H1 (cell line): ENCODE measurements around the gene SDR39U1. TPM values are rescaled to one million over a fixed set of nuclear protein-coding genes. Genes with fewer than 3 reads are reported as not detected.
A peak's percentile ranks its signal among the peaks of the same experiment; 100 is the strongest.

Experiments
- CTCF ChIA-PET: fragments of 300-600 bp; sonication (Branson Sonifier 250); formaldehyde crosslinking; loops from one replicate; lab custom pipeline; 2021; ENCODE audit not compliant: partially characterized antibody; lab: Charles Lee
- POLR2A ChIA-PET: fragments of 300-600 bp; sonication (Branson Sonifier 250); formaldehyde crosslinking; loops from one replicate; lab custom pipeline; 2021; ENCODE audit warnings: inconsistent platforms; ENCODE audit not compliant: partially characterized antibody; lab: Charles Lee
- DNase-seq, 2 experiments: peaks; one replicate each; pipeline versions ENCODE4 v3.0.0 to v3.0.0-alpha.2; 2010 to 2022; ENCODE audit warnings: low spot score in 2 of 2, low read depth in 1 of 2, mixed read lengths in 1 of 2
- FAIRE-seq: peaks from 2 replicates; lab custom pipeline; 2011; peaks lifted over from hg19 to GRCh38; lab: Jason Lieb, UNC
- H2AFZ ChIP-seq: 2 replicates; pipeline ENCODE4 v1.8.1; 2012; ENCODE audit warnings: low read length, inconsistent platforms
- H2AK5ac ChIP-seq: 2 replicates; pipeline ENCODE4 v1.6.1; 2013; ENCODE audit warnings: low read depth, low read length
- H2BK120ac ChIP-seq: replicated peaks from 2 replicates; pipeline ENCODE3; 2013; ENCODE audit warnings: low read depth, low read length, inconsistent platforms
- H2BK12ac ChIP-seq: 2 replicates; pipeline ENCODE4 v1.6.1; 2013; ENCODE audit warnings: low read depth, low read length
- H2BK15ac ChIP-seq: 2 replicates; pipeline ENCODE4 v1.6.1; 2013; ENCODE audit warnings: low read length
- H2BK20ac ChIP-seq: 2 replicates; pipeline ENCODE4 v1.6.1; 2013; ENCODE audit warnings: low read length
- H2BK5ac ChIP-seq: 2 replicates; pipeline ENCODE4 v1.6.1; 2013; ENCODE audit warnings: low read depth, low read length
- H3K14ac ChIP-seq: 2 replicates; pipeline ENCODE4 v1.6.1; 2013; ENCODE audit warnings: inconsistent platforms; ENCODE audit not compliant: insufficient read length
- H3K18ac ChIP-seq: 2 replicates; pipeline ENCODE4 v1.6.1; 2013; ENCODE audit warnings: low read length; ENCODE audit errors: extremely low read depth
- H3K23ac ChIP-seq: 2 replicates; pipeline ENCODE4 v1.6.1; 2013; ENCODE audit warnings: inconsistent platforms; ENCODE audit not compliant: insufficient read length
- H3K23me2 ChIP-seq: 2 replicates; pipeline ENCODE4 v1.6.1; 2013; ENCODE audit warnings: low read depth, low read length
- H3K27ac ChIP-seq: 2 replicates; pipeline ENCODE4 v1.6.1; 2011; ENCODE audit warnings: low read depth, low read length, inconsistent platforms
- H3K27me3 ChIP-seq, 4 experiments: replicated peaks in 1 of 4; 1 replicate in 1 of 4; 2 replicates in 3 of 4; pipeline versions ENCODE4 v1.6.1 to v1.8.1; 2011 to 2013; ENCODE audit warnings: low read length in 3 of 4, mild to moderate bottlenecking in 3 of 4, inconsistent platforms in 2 of 4, mixed read lengths in 2 of 4, moderate library complexity in 1 of 4; ENCODE audit not compliant: control insufficient read depth in 3 of 4, insufficient read depth in 3 of 4; ENCODE audit errors: extremely low read depth in 1 of 4
- H3K36me3 ChIP-seq, 4 experiments: 2 replicates each; pipeline versions ENCODE4 v1.6.1 to v1.8.1; 2011 to 2013; ENCODE audit warnings: mild to moderate bottlenecking in 4 of 4, low read length in 3 of 4, moderate library complexity in 2 of 4, control low read depth in 1 of 4, inconsistent platforms in 1 of 4; ENCODE audit not compliant: insufficient read depth in 4 of 4, control insufficient read depth in 2 of 4
- H3K4ac ChIP-seq: replicated peaks from 2 replicates; pipeline ENCODE3; 2013; ENCODE audit warnings: low read length, low read depth, mixed read lengths, inconsistent platforms; ENCODE audit not compliant: insufficient read length
- H3K4me1 ChIP-seq, 4 experiments: replicated peaks in 1 of 4; 1 replicate in 1 of 4; 2 replicates in 3 of 4; pipeline versions ENCODE4 v1.6.1 to v1.8.1; 2011 to 2013; ENCODE audit warnings: low read length in 3 of 4, inconsistent platforms in 2 of 4, mixed read lengths in 1 of 4; ENCODE audit not compliant: insufficient read depth in 4 of 4, control insufficient read depth in 3 of 4
- H3K4me2 ChIP-seq, 2 experiments: 2 replicates each; pipeline versions ENCODE4 v1.6.1 to v1.8.1; 2011 to 2013; ENCODE audit warnings: low read depth in 2 of 2, low read length in 2 of 2, control low read depth in 1 of 2, inconsistent platforms in 1 of 2, mild to moderate bottlenecking in 1 of 2; ENCODE audit not compliant: insufficient read depth in 1 of 2
- H3K4me3 ChIP-seq, 4 experiments: fragments of 200-600, 300-600 bp in 1 of 4; sonication (generic), shearing (Covaris generic), sonication (Bioruptor Twin) in 1 of 4; 2 replicates each; pipeline versions ENCODE4 v1.5.1 to v1.8.1; 2011 to 2016; ENCODE audit warnings: low read length in 4 of 4, low read depth in 3 of 4, control low read depth in 2 of 4, inconsistent platforms in 2 of 4, mild to moderate bottlenecking in 2 of 4, mixed read lengths in 1 of 4, moderate library complexity in 1 of 4; ENCODE audit not compliant: insufficient read depth in 2 of 4; ENCODE audit errors: extremely low read depth in 1 of 4
- H3K56ac ChIP-seq: replicated peaks from 2 replicates; pipeline ENCODE3; 2013; ENCODE audit warnings: low read depth, mild to moderate bottlenecking, mixed read lengths, low read length, inconsistent platforms; ENCODE audit not compliant: insufficient read length
- H3K79me1 ChIP-seq: 2 replicates; pipeline ENCODE4 v1.6.1; 2013; ENCODE audit warnings: low read depth, low read length, control low read depth
- H3K79me2 ChIP-seq, 2 experiments: 2 replicates each; pipeline versions ENCODE4 v1.6.1 to v1.8.1; 2012 to 2013; ENCODE audit warnings: low read length in 2 of 2, mild to moderate bottlenecking in 2 of 2, inconsistent platforms in 1 of 2; ENCODE audit not compliant: insufficient read depth in 2 of 2, control insufficient read depth in 1 of 2
- H3K9ac ChIP-seq, 4 experiments: replicated peaks in 1 of 4; 1 replicate in 1 of 4; 2 replicates in 3 of 4; pipeline versions ENCODE4 v1.6.1 to v1.8.1; 2011 to 2013; ENCODE audit warnings: low read depth in 3 of 4, low read length in 3 of 4, control low read depth in 2 of 4, mild to moderate bottlenecking in 2 of 4, moderate library complexity in 2 of 4, inconsistent platforms in 1 of 4; ENCODE audit errors: extremely low read depth in 1 of 4
- H3K9me3 ChIP-seq, 2 experiments: 2 replicates each; pipeline versions ENCODE4 v1.6.1 to v1.8.1; 2012 to 2013; ENCODE audit warnings: mild to moderate bottlenecking in 2 of 2, moderate library complexity in 2 of 2, control low read depth in 1 of 2, inconsistent platforms in 1 of 2, low read depth in 1 of 2, low read length in 1 of 2, mixed read lengths in 1 of 2; ENCODE audit not compliant: insufficient read depth in 2 of 2
- H4K20me1 ChIP-seq, 2 experiments: replicated peaks in 1 of 2; 2 replicates each; pipeline versions ENCODE3 to v1.8.1; 2011 to 2013; ENCODE audit warnings: inconsistent platforms in 2 of 2, low read length in 2 of 2, mild to moderate bottlenecking in 1 of 2; ENCODE audit not compliant: insufficient read depth in 2 of 2, control insufficient read depth in 1 of 2
- H4K5ac ChIP-seq: 2 replicates; pipeline ENCODE4 v1.6.1; 2013; ENCODE audit warnings: low read length, low read depth, mixed read lengths, inconsistent platforms; ENCODE audit not compliant: insufficient read length
- H4K8ac ChIP-seq: 2 replicates; pipeline ENCODE4 v1.8.0; 2013; ENCODE audit warnings: mild to moderate bottlenecking, moderate library complexity, low read length, inconsistent platforms; ENCODE audit not compliant: insufficient read depth; ENCODE audit errors: extremely low read depth
- H4K91ac ChIP-seq: replicated peaks from 2 replicates; pipeline ENCODE3; 2013; ENCODE audit warnings: low read length, mixed read lengths, inconsistent platforms; ENCODE audit not compliant: insufficient read length
- CHD1 ChIP-seq: IDR thresholded peaks from 2 replicates; pipeline ENCODE4 v1.6.1; 2012; ENCODE audit warnings: low read depth, low read length, improper control_type of control experiment
- MAFK ChIP-seq: IDR thresholded peaks from 2 replicates; pipeline ENCODE4 v1.6.1; 2012; ENCODE audit warnings: low read depth, mild to moderate bottlenecking, improper control_type of control experiment, low read length
- POU5F1 ChIP-seq: IDR thresholded peaks from 2 replicates; pipeline ENCODE4 v1.6.1; 2011; ENCODE audit warnings: low read depth, mild to moderate bottlenecking, low read length, moderate library complexity
- RAD21 ChIP-seq, 2 experiments: IDR thresholded peaks in 1 of 2; conservative IDR thresholded peaks in 1 of 2; 2 replicates each; pipeline ENCODE4 v1.6.1; 2011; ENCODE audit warnings: low read depth in 2 of 2, low read length in 2 of 2, improper control_type of control experiment in 1 of 2, inconsistent platforms in 1 of 2, mild to moderate bottlenecking in 1 of 2, moderate library complexity in 1 of 2
- SIRT6 ChIP-seq: IDR thresholded peaks from one replicate; pipeline ENCODE4 v1.7.1; 2012; ENCODE audit warnings: low read length, inconsistent platforms
- WGBS, 2 experiments: shearing (Covaris generic) in 1 of 2; methylation state at CpG; one replicate each; pipeline versions ENCODE4 v1.1.6 to v1.1.7; 2013 to 2015; ENCODE audit warnings: low lambda C conversion rate in 2 of 2, mixed read lengths in 2 of 2, inconsistent platforms in 1 of 2, low coverage in 1 of 2, missing lambda C conversion rate in 1 of 2; ENCODE audit not compliant: insufficient replicate concordance in 2 of 2, insufficient coverage in 1 of 2, insufficient read length in 1 of 2; ENCODE audit errors: extremely low coverage in 1 of 2, missing lambda C conversion rate in 1 of 2; 5-methylcytosine and 5-hydroxymethylcytosine counted together
- polyA plus RNA-seq, 7 experiments: library from polyadenylated mRNA; depleted of rRNA in 3 of 7; stranded (reverse) in 5 of 7; unstranded in 2 of 7; fragments of >200 nt in 5 of 7; fragments of 200-250 nt in 2 of 7; gene quantifications; 1 replicate in 5 of 7; 2 replicates in 1 of 7; 4 replicates in 1 of 7; pipeline versions ENCODE4 v1.2.1 to v1.2.3, GENCODE V29; 2011 to 2013; ENCODE audit warnings: missing spikeins in 2 of 7, mixed read lengths in 2 of 7
- total RNA-seq: library from RNA; stranded (reverse); fragmentation: NEBNext Ultra II Directional; extraction: Animal tissue kit (Norgen Biotek cat#: 25700); gene quantifications from 2 replicates; pipeline ENCODE4 v1.2.1, GENCODE V29; 2021

SDR39U1 gene
- total and polyA plus RNA-seq, 2 of the 8 experiments (the other 6 are each of a cell fraction or from before 2014, with no cell fraction given) = 46.7 to 98.8 TPM

- Histone ChIP-seq H3K23me2 (no peaks in the 10 kb centered on the region), H2BK15ac (no peak overlapping the region), H4K5ac (no peak overlapping the region), H3K79me2 (no peaks in the 10 kb centered on the region), H3K23ac (no peak overlapping the region), H2BK20ac (no peak overlapping the region), H2AFZ (no peak overlapping the region), H3K27me3 (0 out of 7 replicates have a peak, but pooled peaks cover 0 to 2% (median 0%) of the 10 kb centered on the region in 4 experiments), H3K4ac (no peak overlapping the region), H3K9me3 (no peaks in the 10 kb centered on the region), H3K36me3 (peaks cover 4 to 11% (median 7%) of the 10 kb centered on the region in 4 experiments; a peak in 5 of 8 replicates), H4K8ac (no peak overlapping the region), H3K56ac (no peak overlapping the region), H3K27ac (no peak overlapping the region), H3K4me3 (no peak overlapping the region), H3K4me2 (no peak overlapping the region), H4K91ac (no peak overlapping the region), H3K9ac (no peak overlapping the region), H4K20me1 (no peaks in the 10 kb centered on the region), H2BK120ac (no peak overlapping the region), H2AK5ac (no peak overlapping the region), H2BK12ac (no peak overlapping the region), H3K4me1 (no peaks in the 10 kb centered on the region), H3K79me1 (peaks cover 1% of the 10 kb centered on the region; the same call in 1 of the 2 replicates), H2BK5ac (no peak overlapping the region), H3K14ac (no peak overlapping the region), H3K18ac (no peak overlapping the region)
- WGBS, 2 experiments = 76% methylated on average over 16 of the region's 16 CpGs; no CpG with 5 or more reads in 1 of the 2 experiments
- peak; percentile 92 for FAIRE-seq
- ChIA-PET CTCF (interaction anchor here (0.7 to 9.6 kb wide), 23 partner anchors 8 to 104 kb away, joined by 3 to 101 read pairs (median 5); partner anchors contain the start of genes ADCY4, CBLN3, CIDEB and KHNYN), POLR2A (interaction anchor here (0.8 to 1.8 kb wide), 4 partner anchors 8 to 35 kb away, joined by 3 to 5 read pairs (median 4); partner anchors contain the start of genes CBLN3 and KHNYN)
- peak in 1 of 2 experiments; percentile 56 for DNase-seq
- TF ChIP-seq POU5F1 (no peak), RAD21 (IDR thresholded peaks at IDR 0.05 in 1 of 2, conservative IDR thresholded peaks at IDR 0.05 in 1 of 2; ENCODE audit: low read depth in 2 of 2, low read length in 2 of 2) (peak; percentile 66 to 76), SIRT6 (no peak), MAFK (no peak), CHD1 (no peak)
These were observed 30.9 kb downstream of the SDR39U1 start for GRCh38 chr14:24411443-24412389.
